NOMO-1 (cell line): Measurements from ENCODE around the gene TEC.
A peak's percentile ranks its signal among the peaks of the same experiment; 100 is the strongest.
"Not testable (repeated sequence)": the region's sequence is repeated elsewhere in the genome, so short reads cannot be mapped to it uniquely, and the experiment has no call there.

ENCODE experiments used
- DNase-seq, 2 experiments: peaks; one replicate each; lab custom pipeline; 2025; ENCODE audit not compliant: unreplicated experiment in 2 of 2; lab: John Stamatoyannopoulos, UW

Gene TEC

DNA sequence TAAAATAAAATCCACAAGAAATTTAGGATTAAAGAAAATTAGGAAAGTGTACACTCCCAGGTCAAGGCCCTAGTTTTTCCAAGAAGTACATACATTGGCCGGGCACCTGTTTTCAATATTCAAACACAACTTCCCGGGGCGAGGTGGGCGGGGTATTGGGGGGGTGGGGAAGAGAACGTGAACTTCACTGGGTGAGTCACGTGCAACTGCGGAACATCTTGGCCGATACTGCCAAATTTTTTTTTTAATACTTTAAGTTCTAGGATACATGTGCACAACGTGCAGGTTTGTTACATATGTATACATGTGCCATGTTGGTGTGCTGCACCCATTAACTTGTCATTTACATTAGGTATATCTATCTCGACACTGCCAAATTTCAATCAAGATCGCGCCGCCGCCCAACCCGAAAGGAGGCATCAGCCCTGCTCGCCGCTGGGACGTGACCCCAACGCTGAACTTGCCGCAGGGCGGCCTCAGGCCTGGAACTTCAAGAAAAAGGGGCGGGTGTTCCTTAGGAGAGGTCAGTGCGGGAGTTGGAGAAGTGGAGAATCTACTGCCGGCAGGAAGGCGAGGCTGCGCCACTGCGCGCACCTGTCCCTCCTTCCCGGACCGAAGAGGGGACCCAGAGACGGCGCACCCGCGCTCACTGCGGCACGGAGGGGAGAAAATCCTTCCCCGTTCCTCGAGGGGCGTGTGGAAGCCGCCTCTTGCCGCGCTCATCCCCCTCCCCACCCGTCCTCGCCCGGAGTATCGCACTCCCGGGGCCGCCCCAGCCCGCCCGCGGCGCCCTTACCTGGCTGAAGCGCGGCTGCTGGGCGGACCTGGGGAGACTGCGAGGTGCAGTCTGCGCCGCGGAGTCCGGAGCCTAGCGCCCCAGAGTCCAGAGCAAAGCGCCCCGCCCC lies at the start of gene TEC:
TSS of gene TEC (minus strand) at position 883 of the 905 bp plus-strand sequence. CDS start 41,224 bp downstream, outside the sequence.
- DNase-seq, result peak; percentile 51 to 57

GRCh38 chr4:48315728-48316630 lies 46.3 kb upstream of the TEC start:
- DNase-seq, result peak; percentile 0 to 25

DNA sequence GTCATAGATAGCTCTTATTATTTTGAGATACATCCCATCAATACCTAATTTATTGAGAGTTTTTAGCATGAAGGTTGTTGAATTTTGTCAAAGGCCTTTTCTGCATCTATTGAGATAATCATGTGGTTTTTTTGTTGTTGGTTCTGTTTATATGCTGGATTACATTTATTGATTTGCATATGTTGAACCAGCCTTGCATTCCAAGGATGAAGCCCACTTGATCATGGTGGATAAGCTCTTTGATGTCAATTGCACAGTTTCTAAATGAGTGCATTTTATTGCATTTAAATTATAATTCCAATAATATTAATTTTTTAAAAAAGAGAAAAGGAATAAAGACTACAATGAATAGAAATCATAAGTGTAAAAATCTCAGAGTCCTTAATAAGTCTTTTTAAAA lies 45.1 kb upstream of the TEC start:
- DNase-seq, result not testable (repeated sequence)

- no peak for DNase-seq
Measured at GRCh38 chr4:48311896-48312295, 42.3 kb upstream of the TEC start.

- DNase-seq, result no peak
Measured at GRCh38 chr4:48308901-48309300, 39.3 kb upstream of the TEC start.

DNA sequence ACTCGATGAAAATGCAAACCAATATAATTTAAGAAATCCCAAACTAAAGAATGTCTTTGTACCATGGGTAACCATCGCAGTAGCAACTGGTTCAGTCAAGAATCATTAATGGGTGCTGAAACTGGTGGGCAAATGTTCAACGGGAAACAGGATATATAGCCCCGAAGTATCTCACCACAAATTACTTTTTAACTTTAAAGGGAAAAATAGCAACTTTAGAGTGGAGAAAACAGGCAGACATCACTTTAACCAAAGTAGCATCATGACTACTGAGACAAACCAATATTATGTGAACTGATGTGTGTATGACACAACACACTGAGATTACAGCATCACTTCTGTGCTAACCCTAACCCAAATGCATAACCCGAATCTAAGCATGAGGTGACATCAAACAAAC lies 37.9 kb upstream of the TEC start:
- no peak for DNase-seq

GRCh38 chr4:48305508-48305907 lies 35.9 kb upstream of the TEC start:
- no peak for DNase-seq

GRCh38 chr4:48300004-48300403 lies 30.4 kb upstream of the TEC start:
- no peak for DNase-seq

GRCh38 chr4:48299560-48299959 lies 29.9 kb upstream of the TEC start:
- no peak for DNase-seq

DNA sequence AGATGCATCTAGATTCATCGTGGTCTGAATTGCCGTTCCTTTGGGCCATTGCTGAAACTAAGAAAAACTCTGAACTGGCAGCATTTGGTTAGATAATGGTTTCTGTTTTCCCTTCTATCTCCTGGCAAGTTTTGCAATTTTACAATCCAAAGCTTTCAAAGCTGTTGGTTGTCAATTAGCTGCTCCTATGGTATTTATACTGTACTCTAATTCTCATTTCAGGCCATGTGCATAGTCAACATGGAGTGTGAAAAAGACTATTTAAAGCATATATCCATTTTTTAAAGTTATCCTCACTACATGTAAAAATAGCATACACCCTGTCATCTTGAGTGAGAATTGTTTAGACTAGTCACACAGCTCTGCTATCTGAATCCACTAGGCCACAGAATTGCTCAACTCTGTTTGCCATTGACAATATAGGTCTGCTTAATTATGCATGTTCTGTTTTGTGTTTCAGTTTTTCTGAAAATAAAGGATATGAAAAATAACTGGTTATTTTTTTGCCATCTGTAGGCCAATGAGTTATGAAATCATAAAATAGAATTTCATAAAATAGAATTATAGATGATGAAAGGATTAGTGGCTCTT lies 27.7 kb upstream of the TEC start:
- no peak for DNase-seq

GRCh38 chr4:48296365-48296764 lies 26.7 kb upstream of the TEC start:
- DNase-seq, result no peak

- no peak for DNase-seq
Measured at GRCh38 chr4:48295116-48295515, 25.5 kb upstream of the TEC start.

DNA sequence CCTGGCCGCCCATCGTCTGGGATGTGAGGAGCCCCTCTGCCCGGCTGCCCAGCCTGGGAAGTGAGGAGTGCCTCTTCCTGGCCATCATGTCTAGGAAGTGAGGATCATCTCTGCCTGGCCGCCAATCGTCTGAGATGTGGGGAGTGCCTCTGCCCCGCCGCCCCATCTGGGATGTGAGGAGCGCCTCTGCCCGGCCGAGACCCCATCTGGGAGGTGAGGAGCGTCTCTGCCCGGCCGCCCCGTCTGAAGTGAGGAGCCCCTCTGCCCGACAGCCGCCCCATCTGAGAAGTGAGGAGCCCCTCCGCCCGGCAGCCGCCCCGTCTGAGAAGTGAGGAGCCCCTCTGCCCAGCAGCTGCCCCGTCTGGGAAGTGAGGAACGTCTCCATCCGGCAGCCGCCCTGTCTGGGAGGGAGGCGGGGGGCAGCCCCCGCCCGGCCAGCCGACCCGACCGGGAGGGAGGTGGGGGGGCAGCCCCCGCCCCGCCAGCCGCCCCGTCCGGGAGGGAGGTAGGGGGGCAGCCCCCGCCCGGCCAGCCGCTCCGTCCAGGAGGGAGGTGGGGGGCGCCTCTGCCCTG lies 22.7 kb upstream of the TEC start:
- DNase-seq, result not testable (repeated sequence)

GRCh38 chr4:48290146-48290772 lies 20.6 kb upstream of the TEC start:
- DNase-seq, result no peak

GRCh38 chr4:48286060-48286459 lies 16.4 kb upstream of the TEC start:
- DNase-seq, result not testable (repeated sequence)

DNA sequence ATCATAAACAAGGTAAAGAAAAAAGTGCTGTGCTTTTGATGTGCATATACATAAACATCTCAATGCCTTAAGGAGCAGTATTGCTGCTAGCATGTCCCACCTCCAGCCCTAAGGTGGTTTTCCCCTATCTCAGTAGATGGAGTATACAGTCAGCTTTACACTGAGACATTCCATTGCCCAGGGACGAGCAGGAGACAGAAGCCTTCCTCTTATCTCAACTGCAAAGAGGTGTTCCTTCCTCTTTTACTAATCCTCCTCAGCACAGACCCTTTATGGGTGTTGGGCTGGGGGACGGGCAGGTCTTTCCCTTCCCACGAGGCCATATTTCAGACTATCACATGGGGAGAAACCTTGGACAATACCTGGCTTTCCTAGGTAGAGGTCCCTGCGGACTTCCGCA lies 16.0 kb upstream of the TEC start:
- not testable (repeated sequence) for DNase-seq

DNA sequence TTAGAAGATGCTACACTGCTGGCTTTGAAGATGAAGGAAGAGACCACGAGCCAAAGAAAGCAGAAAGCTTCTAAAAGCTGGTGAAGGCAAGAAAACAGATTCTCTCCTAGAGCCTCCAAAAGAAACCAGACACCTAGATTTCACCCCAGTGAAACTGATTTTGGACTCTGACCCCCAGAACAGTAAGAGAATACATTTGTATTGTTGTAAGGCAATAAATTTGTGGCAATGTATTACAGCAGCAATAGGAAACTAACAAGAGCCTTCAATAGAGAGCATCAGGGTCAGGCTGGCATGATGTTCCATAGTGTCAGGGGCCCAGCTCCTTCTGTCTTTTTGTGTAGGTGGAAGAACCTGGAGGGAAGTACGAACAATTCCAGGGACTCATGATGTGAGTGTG lies 6.0 kb upstream of the TEC start:
- no peak for DNase-seq

GRCh38 chr4:48275247-48275646 lies 5.6 kb upstream of the TEC start:
- DNase-seq, result peak; percentile 40 to 49

- no peak for DNase-seq
Measured at GRCh38 chr4:48271626-48272025, 2.0 kb upstream of the TEC start.

GRCh38 chr4:48270951-48271473 lies 1.4 kb upstream of the TEC start:
- no peak for DNase-seq
